ENCODE data around the gene DIS3L2. TPM values are rescaled to one million over a fixed set of nuclear protein-coding genes. Genes with fewer than 3 reads are reported as not detected.

Gene DIS3L2
- total RNA-seq, 2 donors from 2014 or later = 19.6 to 22.1 TPM

DNA sequence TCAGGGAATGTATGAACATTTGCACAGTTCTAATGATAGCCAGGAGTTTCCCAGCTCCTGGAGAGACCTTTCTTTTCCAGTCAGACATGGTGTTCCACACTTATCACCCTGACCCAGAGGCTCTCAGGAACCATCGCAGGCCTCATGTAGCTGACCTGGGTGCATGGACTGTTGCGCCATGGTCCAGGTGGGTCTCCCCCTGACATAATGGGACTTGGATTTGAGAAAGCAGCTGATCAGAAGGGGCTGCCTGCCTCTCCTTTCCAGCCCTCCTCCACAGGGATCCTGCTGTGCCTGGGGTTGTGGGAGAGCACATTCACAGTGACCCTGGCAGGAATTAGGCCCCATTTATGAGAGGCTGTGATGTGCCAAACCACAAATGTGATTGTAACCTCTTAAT lies 283.6 kb downstream of the DIS3L2 start:
- no peaks in the 10 kb centered on the region for H3K27me3 ChIP-seq
- no peaks in the 10 kb centered on the region for H3K36me3 ChIP-seq
- no peak for DNase-seq (ENCODE audit: low spot score)
- TF ChIP-seq, protein P1, sequence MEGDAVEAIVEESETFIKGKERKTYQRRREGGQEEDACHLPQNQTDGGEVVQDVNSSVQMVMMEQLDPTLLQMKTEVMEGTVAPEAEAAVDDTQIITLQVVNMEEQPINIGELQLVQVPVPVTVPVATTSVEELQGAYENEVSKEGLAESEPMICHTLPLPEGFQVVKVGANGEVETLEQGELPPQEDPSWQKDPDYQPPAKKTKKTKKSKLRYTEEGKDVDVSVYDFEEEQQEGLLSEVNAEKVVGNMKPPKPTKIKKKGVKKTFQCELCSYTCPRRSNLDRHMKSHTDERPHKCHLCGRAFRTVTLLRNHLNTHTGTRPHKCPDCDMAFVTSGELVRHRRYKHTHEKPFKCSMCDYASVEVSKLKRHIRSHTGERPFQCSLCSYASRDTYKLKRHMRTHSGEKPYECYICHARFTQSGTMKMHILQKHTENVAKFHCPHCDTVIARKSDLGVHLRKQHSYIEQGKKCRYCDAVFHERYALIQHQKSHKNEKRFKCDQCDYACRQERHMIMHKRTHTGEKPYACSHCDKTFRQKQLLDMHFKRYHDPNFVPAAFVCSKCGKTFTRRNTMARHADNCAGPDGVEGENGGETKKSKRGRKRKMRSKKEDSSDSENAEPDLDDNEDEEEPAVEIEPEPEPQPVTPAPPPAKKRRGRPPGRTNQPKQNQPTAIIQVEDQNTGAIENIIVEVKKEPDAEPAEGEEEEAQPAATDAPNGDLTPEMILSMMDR (IDR thresholded peaks at IDR 0.05) = no peak
- H3K4me1 ChIP-seq = no peaks in the 10 kb centered on the region
- H3K9me3 ChIP-seq = no peaks in the 10 kb centered on the region
- H3K27ac ChIP-seq = no peak overlapping the region
- H3K4me3 ChIP-seq = no peak overlapping the region

DNA sequence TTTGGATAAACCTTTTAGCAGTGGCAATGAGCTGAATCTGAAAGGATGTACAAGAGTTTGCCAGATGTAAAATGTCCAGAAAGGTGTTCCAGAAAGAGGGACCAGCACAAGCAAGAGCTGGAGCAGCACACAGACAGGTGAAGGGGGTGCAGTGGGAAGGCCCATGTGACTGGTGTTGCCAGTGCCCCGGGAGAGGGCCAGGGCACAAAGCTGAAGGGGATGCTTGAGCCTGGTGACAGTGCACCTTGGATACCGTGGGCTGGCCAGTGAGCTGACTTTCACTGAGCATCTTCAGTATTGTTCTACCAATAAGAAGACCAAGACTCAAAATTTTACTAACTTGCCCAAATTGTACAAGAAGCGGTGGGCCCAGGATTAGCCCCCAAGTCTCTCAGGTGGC lies 284.7 kb downstream of the DIS3L2 start:
- no peak for DNase-seq (ENCODE audit: low spot score)
- H3K27me3 ChIP-seq = no peaks in the 10 kb centered on the region
- TF ChIP-seq, protein P1 (IDR thresholded peaks at IDR 0.05) = no peak
- no peaks in the 10 kb centered on the region for H3K9me3 ChIP-seq
- H3K27ac ChIP-seq = no peak overlapping the region
- H3K4me3 ChIP-seq = no peak overlapping the region
- H3K36me3 ChIP-seq = no peaks in the 10 kb centered on the region
- H3K4me1 ChIP-seq = no peaks in the 10 kb centered on the region

DNA sequence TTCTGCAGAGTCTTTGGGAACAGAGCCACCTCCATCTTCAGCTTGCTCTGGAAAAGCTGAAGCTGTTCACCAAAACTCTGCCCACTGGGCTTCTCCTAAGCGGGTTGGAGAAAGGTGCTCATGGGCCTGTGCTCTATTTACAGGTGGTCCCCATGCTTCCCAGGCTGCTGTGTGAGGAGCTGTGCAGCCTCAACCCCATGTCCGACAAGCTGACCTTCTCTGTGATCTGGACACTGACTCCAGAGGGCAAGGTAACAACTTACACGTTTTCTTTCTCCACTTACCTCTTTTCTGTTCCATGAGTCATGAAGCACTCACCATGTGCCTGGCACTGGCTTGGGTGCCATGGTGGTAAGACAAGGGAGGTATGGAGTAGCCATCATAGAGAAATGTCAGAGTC lies 287.6 kb downstream of the DIS3L2 start:
- TF ChIP-seq, protein P1 (IDR thresholded peaks at IDR 0.05) = no peak
- no peak for DNase-seq (ENCODE audit: low spot score)
- Histone ChIP-seq H3K4me3 (no peak overlapping the region), H3K36me3 (no peaks in the 10 kb centered on the region), H3K4me1 (no peaks in the 10 kb centered on the region), H3K27me3 (no peaks in the 10 kb centered on the region), H3K27ac (no peak overlapping the region), H3K9me3 (no peaks in the 10 kb centered on the region)

- H3K36me3 ChIP-seq = no peaks in the 10 kb centered on the region
Measured at GRCh38 chr2:232250246-232251175, 289.0 kb downstream of the DIS3L2 start.

GRCh38 chr2:232255033-232255432 lies 293.5 kb downstream of the DIS3L2 start:
- peak; percentile 52 for DNase-seq (ENCODE audit: low spot score)
- H3K27me3 ChIP-seq = no peaks in the 10 kb centered on the region
- H3K9me3 ChIP-seq = no peaks in the 10 kb centered on the region
- TF ChIP-seq, protein P1 (IDR thresholded peaks at IDR 0.05) = no peak
- no peak overlapping the region for H3K27ac ChIP-seq
- no peak overlapping the region for H3K4me3 ChIP-seq
- peaks cover 0 to 4% of the 10 kb centered on the region in 2 donors for H3K4me1 ChIP-seq
- no peaks in the 10 kb centered on the region for H3K36me3 ChIP-seq

More at GRCh38 chr2:232250246-232251175, 289.0 kb downstream of the DIS3L2 start:
- DNase-seq (ENCODE audit: low spot score) = no peak
- TF ChIP-seq, protein P1 (IDR thresholded peaks at IDR 0.05) = no peak
- H3K27ac ChIP-seq = no peak overlapping the region
- H3K9me3 ChIP-seq = no peaks in the 10 kb centered on the region
- no peak overlapping the region for H3K4me3 ChIP-seq
- no peaks in the 10 kb centered on the region for H3K27me3 ChIP-seq
- no peaks in the 10 kb centered on the region for H3K4me1 ChIP-seq
